Upper lobe of left lung (tissue), 6 donors: ENCODE data around the gene ZNF681. TPM values are rescaled to one million over a fixed set of nuclear protein-coding genes. Genes with fewer than 3 reads are reported as not detected.
"Not testable (repeated sequence)": the region's sequence is repeated elsewhere in the genome, so short reads cannot be mapped to it uniquely, and the experiment has no call there.

Experiments used
- ATAC-seq, 2 donors: fragments of 200-7000 bp; cut with Tn5 transposase; one replicate each; pipeline ENCODE4 v1.9.1; 2022; ENCODE audit warnings: mild to moderate bottlenecking in 2 of 2, moderate library complexity in 2 of 2; ENCODE audit not compliant: low FRiP score in 2 of 2
- DNase-seq, 2 donors: peaks; one replicate each; pipeline ENCODE4 v3.0.0-alpha.2; 2019 to 2020
- H3K27ac ChIP-seq, 4 donors: fragments of 200-600 bp; sonication (generic); one replicate each; pipeline ENCODE4 v1.5.1; 2016 to 2019
- H3K27me3 ChIP-seq, 4 donors: fragments of 200-600 bp; sonication (generic); one replicate each; pipeline ENCODE4 v1.5.1; 2017 to 2019
- H3K36me3 ChIP-seq, 4 donors: fragments of 200-600 bp; sonication (generic); one replicate each; pipeline ENCODE4 v1.5.1; 2016 to 2019
- H3K4me1 ChIP-seq, 4 donors: fragments of 200-600 bp; sonication (generic); one replicate each; pipeline ENCODE4 v1.5.1; 2018 to 2019
- H3K4me3 ChIP-seq, 4 donors: fragments of 200-600 bp; sonication (generic); one replicate each; pipeline ENCODE4 v1.5.1; 2017 to 2019; ENCODE audit warnings: mild to moderate bottlenecking in 2 of 4, moderate library complexity in 1 of 4
- H3K9me3 ChIP-seq, 4 donors: fragments of 200-600 bp; sonication (generic); one replicate each; pipeline ENCODE4 v1.5.1; 2018 to 2019
- CTCF ChIP-seq, 6 experiments: fragments of 450-650 bp in 4 of 6; fragments of 200-600 bp in 2 of 6; sonication (generic) in 2 of 6; IDR thresholded peaks; one replicate each; pipeline ENCODE4 v1.5.1; 2016 to 2019; ENCODE audit warnings: antibody characterized with exemption in 6 of 6
- EP300 ChIP-seq, 4 donors: sonication (generic); formaldehyde crosslinking; IDR thresholded peaks; one replicate each; pipeline ENCODE4 v1.5.1; 2017; ENCODE audit warnings: antibody characterized with exemption in 4 of 4, control low read depth in 2 of 4
- POLR2A ChIP-seq, 4 donors: fragments of 450-650 bp; IDR thresholded peaks; one replicate each; pipeline ENCODE4 v1.5.1; 2016 to 2017; ENCODE audit warnings: antibody characterized with exemption in 4 of 4, mild to moderate bottlenecking in 2 of 4
- POLR2AphosphoS5 ChIP-seq, 2 donors: sonication (generic); formaldehyde crosslinking; IDR thresholded peaks; one replicate each; pipeline ENCODE4 v1.5.1; 2017; ENCODE audit warnings: antibody characterized with exemption in 2 of 2
- WGBS, 2 donors: methylation state at CpG; one replicate each; pipeline ENCODE4 v1.1.5; 2017 to 2018; 5-methylcytosine and 5-hydroxymethylcytosine counted together
- total RNA-seq, 6 donors: library from RNA; depleted of rRNA in 4 of 6; stranded (reverse); fragments of >200 nt in 4 of 6; gene quantifications; one replicate each; pipeline versions ENCODE4 v1.1.0 to v1.2.1, GENCODE V29; 2016 to 2021
- donor health status: DM: no; HTN: no; CAD: no; lungs with moderate emphysema.
- donor health status: DM: no; HTN: yes; CAD: no; lungs with severe emphysema.

Gene ZNF681
- total RNA-seq, 6 donors from 2014 or later: 0.67 to 3.9 (median 1.4) TPM

- Histone ChIP-seq H3K4me3 (no peak overlapping the region), H3K27ac (no peak overlapping the region), H3K36me3 (peaks cover 0 to 14% (median 4%) of the 10 kb centered on the region in 4 donors), H3K9me3 (peaks cover 0 to 10% (median 0%) of the 10 kb centered on the region in 4 donors), H3K4me1 (no peaks in the 10 kb centered on the region), H3K27me3 (no peaks in the 10 kb centered on the region)
- 75 to 76% methylated on average over 3 of the region's 3 CpGs for WGBS, 2 donors
- no peak for ATAC-seq
- TF ChIP-seq CTCF (IDR thresholded peaks at IDR 0.05): no peak
- no peak for TF ChIP-seq POLR2A (IDR thresholded peaks at IDR 0.05)
- TF ChIP-seq EP300 (IDR thresholded peaks at IDR 0.05): no peak
- no peak for TF ChIP-seq POLR2AphosphoS5 (IDR thresholded peaks at IDR 0.05)
- no peak for DNase-seq
Observed at GRCh38 chr19:23785982-23786381, 27.3 kb upstream of the ZNF681 start.

GRCh38 chr19:23784274-23784673 lies 25.6 kb upstream of the ZNF681 start:
- Histone ChIP-seq H3K4me3 (no peak overlapping the region), H3K9me3 (no peaks in the 10 kb centered on the region), H3K27me3 (no peaks in the 10 kb centered on the region), H3K4me1 (no peaks in the 10 kb centered on the region), H3K36me3 (peaks cover 0 to 19% (median 4%) of the 10 kb centered on the region in 4 donors), H3K27ac (no peak overlapping the region)
- WGBS, 2 donors: 36 to 41% methylated on average over 2 of the region's 2 CpGs
- no peak for TF ChIP-seq POLR2AphosphoS5 (IDR thresholded peaks at IDR 0.05)
- no peak for TF ChIP-seq POLR2A (IDR thresholded peaks at IDR 0.05)
- no peak for TF ChIP-seq EP300 (IDR thresholded peaks at IDR 0.05)
- TF ChIP-seq CTCF (IDR thresholded peaks at IDR 0.05): no peak
- DNase-seq: no peak
- no peak for ATAC-seq

DNA sequence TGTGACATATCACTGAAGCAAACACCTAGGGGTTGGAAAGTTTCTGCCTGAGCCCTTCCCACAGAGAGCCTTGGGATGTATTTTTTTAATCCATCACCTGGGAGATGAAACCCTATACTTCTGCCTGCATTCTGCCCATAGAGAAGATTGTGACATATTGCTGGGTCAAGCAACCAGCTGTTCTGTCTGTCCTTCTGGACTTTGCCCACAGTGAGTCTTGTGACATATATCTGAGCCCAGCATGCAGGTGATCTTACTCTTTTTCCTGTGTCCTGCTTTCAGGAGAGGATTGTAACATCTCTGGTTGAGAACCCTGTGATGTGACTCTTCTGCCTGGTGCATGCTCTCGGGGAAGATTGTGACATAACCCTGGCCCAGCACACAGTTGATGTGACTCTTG lies 24.9 kb upstream of the ZNF681 start:
- no peaks in the 10 kb centered on the region for H3K4me1 ChIP-seq
- TF ChIP-seq POLR2A (IDR thresholded peaks at IDR 0.05) (no peak), POLR2AphosphoS5 (IDR thresholded peaks at IDR 0.05) (no peak), EP300 (IDR thresholded peaks at IDR 0.05) (no peak), CTCF (IDR thresholded peaks at IDR 0.05) (no peak)
- H3K4me3 ChIP-seq: no peak overlapping the region
- DNase-seq (no peak), ATAC-seq (no peak)
- H3K27me3 ChIP-seq: no peaks in the 10 kb centered on the region
- H3K36me3 ChIP-seq: peaks cover 0 to 20% (median 4%) of the 10 kb centered on the region in 4 donors
- H3K27ac ChIP-seq: no peak overlapping the region
- no peaks in the 10 kb centered on the region for H3K9me3 ChIP-seq
- 0% methylated on average over 1 of the region's 1 CpG for WGBS, 2 donors

GRCh38 chr19:23779645-23780044 lies 21.0 kb upstream of the ZNF681 start:
- Histone ChIP-seq H3K27me3 (no peaks in the 10 kb centered on the region), H3K27ac (no peak overlapping the region), H3K36me3 (peaks cover 0 to 36% (median 5%) of the 10 kb centered on the region in 4 donors), H3K4me3 (no peak overlapping the region), H3K9me3 (peaks cover 0 to 4% (median 0%) of the 10 kb centered on the region in 4 donors), H3K4me1 (no peaks in the 10 kb centered on the region)
- no peak for DNase-seq
- no peak for ATAC-seq
- TF ChIP-seq POLR2AphosphoS5 (IDR thresholded peaks at IDR 0.05) (no peak), EP300 (IDR thresholded peaks at IDR 0.05) (no peak), CTCF (IDR thresholded peaks at IDR 0.05) (no peak), POLR2A (IDR thresholded peaks at IDR 0.05) (no peak)
- 93 to 95% methylated on average over 7 of the region's 7 CpGs for WGBS, 2 donors

- no peaks in the 10 kb centered on the region for H3K4me1 ChIP-seq
- no peak for DNase-seq
- no peak overlapping the region for H3K4me3 ChIP-seq
- TF ChIP-seq POLR2A (IDR thresholded peaks at IDR 0.05) (no peak), POLR2AphosphoS5 (IDR thresholded peaks at IDR 0.05) (no peak), EP300 (IDR thresholded peaks at IDR 0.05) (no peak), CTCF (IDR thresholded peaks at IDR 0.05) (no peak)
- no peak for ATAC-seq
- no peak overlapping the region for H3K27ac ChIP-seq
- no peaks in the 10 kb centered on the region for H3K27me3 ChIP-seq
- 96% methylated on average over 5 of the region's 5 CpGs for WGBS, 2 donors
- H3K36me3 ChIP-seq: peaks cover 0 to 28% (median 3%) of the 10 kb centered on the region in 4 donors
- peaks cover 0 to 4% (median 0%) of the 10 kb centered on the region in 4 donors for H3K9me3 ChIP-seq
Observed at GRCh38 chr19:23778566-23778965, 19.9 kb upstream of the ZNF681 start.

DNA sequence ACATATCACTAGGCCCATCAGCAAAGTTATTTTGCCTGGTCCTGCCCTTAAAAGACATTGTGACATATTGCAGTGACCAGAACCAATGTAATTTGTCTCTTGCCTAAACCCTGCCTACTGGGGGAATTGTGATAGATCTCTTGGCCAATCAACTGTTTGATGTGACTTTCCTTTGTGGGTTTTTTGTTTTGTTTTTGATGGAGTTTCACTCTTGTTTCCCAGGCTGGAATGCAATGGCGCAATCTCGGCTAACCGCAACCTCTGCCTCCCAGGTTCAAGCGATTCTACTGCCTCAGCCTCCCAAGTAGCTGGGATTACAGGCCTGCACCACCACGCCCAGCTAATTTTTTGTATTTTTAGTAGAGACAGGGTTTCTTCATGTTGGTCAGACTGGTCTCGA lies 19.3 kb upstream of the ZNF681 start:
- not testable (repeated sequence) for H3K9me3 ChIP-seq, DNase-seq, H3K4me3 ChIP-seq, H3K27me3 ChIP-seq, H3K27ac ChIP-seq, ATAC-seq, H3K4me1 ChIP-seq
- WGBS, 2 donors: 96% methylated on average over 6 of the region's 6 CpGs
- H3K36me3 ChIP-seq: peaks cover 0 to 28% (median 3%) of the 10 kb centered on the region in 4 donors
